WTC11 (cell line): ENCODE results near the gene FAM217B. TPM values are rescaled to one million over a fixed set of nuclear protein-coding genes. Genes with fewer than 3 reads are reported as not detected.
A peak's percentile ranks its signal among the peaks of the same experiment; 100 is the strongest.

Source experiments
- ATAC-seq: fragments of 200-7000 bp; cut with Tn5 transposase; 2 replicates; pipeline ENCODE4 v1.10.0; 2021; ENCODE audit warnings: mild to moderate bottlenecking, moderate library complexity
- CTCF ChIA-PET: fragments of 300-600 bp; sonication (Branson Sonifier 250); formaldehyde crosslinking; loops from one replicate; lab custom pipeline; 2021; ENCODE audit warnings: antibody characterized with exemption; lab: Charles Lee
- POLR2A ChIA-PET: fragments of 350-600 bp; sonication (Branson Sonifier 250); formaldehyde crosslinking; loops from one replicate; lab custom pipeline; 2021; ENCODE audit warnings: antibody characterized with exemption; lab: Charles Lee
- DNase-seq: peaks from one replicate; pipeline ENCODE4 v3.0.0; 2021; ENCODE audit warnings: low spot score
- H3K27ac Mint-ChIP-seq: 2 replicates; pipeline ENCODE4 v1.8.0; 2021; ENCODE audit warnings: mixed read lengths
- H3K27me3 Mint-ChIP-seq: 2 replicates; pipeline ENCODE4 v1.8.0; 2021; ENCODE audit warnings: low read depth, mild to moderate bottlenecking, moderate library complexity, mixed read lengths
- H3K36me3 Mint-ChIP-seq: 2 replicates; pipeline ENCODE4 v1.8.0; 2021; ENCODE audit warnings: mixed read lengths
- H3K4me1 Mint-ChIP-seq: 2 replicates; pipeline ENCODE4 v1.8.0; 2022; ENCODE audit warnings: mixed read lengths
- H3K4me3 Mint-ChIP-seq: 2 replicates; pipeline ENCODE4 v1.8.0; 2021; ENCODE audit warnings: mild to moderate bottlenecking, moderate library complexity, mixed read lengths
- H3K9me3 Mint-ChIP-seq: 2 replicates; pipeline ENCODE4 v1.8.0; 2021; ENCODE audit warnings: mixed read lengths
- AFF4 ChIP-seq: sonication (generic); formaldehyde crosslinking; IDR thresholded peaks from 2 replicates; pipeline ENCODE4 v1.8.1; 2023; ENCODE audit warnings: mild to moderate bottlenecking, missing genetic modification reagents, borderline replicate concordance
- AR ChIP-seq: fragments of 250-450 bp; sonication (Bioruptor Pico); IDR thresholded peaks from 2 replicates; pipeline ENCODE4 v1.9.0; 2021; ENCODE audit warnings: mild to moderate bottlenecking
- ATF6 ChIP-seq: sonication (generic); formaldehyde crosslinking; IDR thresholded peaks from 2 replicates; pipeline ENCODE4 v1.8.1; 2023; ENCODE audit warnings: mild to moderate bottlenecking, missing genetic modification reagents
- ERG ChIP-seq: fragments of 250-450 bp; sonication (Bioruptor Pico); IDR thresholded peaks from 2 replicates; pipeline ENCODE4 v1.8.0; 2021; ENCODE audit warnings: mild to moderate bottlenecking
- FOXJ3 ChIP-seq: sonication (generic); formaldehyde crosslinking; IDR thresholded peaks from 2 replicates; pipeline ENCODE4 v1.9.0; 2021; ENCODE audit warnings: missing genetic modification reagents, mild to moderate bottlenecking, borderline replicate concordance
- FOXK1 ChIP-seq: sonication (generic); formaldehyde crosslinking; IDR thresholded peaks from 2 replicates; pipeline ENCODE4 v1.8.0; 2022; ENCODE audit warnings: mild to moderate bottlenecking, moderate library complexity, missing genetic modification reagents
- IRF2 ChIP-seq: sonication (generic); formaldehyde crosslinking; IDR thresholded peaks from 2 replicates; pipeline ENCODE4 v1.8.0; 2022; ENCODE audit warnings: low read depth, missing genetic modification reagents, borderline replicate concordance
- MLX ChIP-seq: sonication (generic); formaldehyde crosslinking; IDR thresholded peaks from 2 replicates; pipeline ENCODE4 v1.8.1; 2023; ENCODE audit warnings: mild to moderate bottlenecking, missing genetic modification reagents, moderate library complexity
- MYBL2 ChIP-seq: sonication (generic); formaldehyde crosslinking; IDR thresholded peaks from 2 replicates; pipeline ENCODE4 v1.8.1; 2023; ENCODE audit warnings: mild to moderate bottlenecking, moderate library complexity, missing genetic modification reagents
- NR1H2 ChIP-seq: sonication (generic); formaldehyde crosslinking; IDR thresholded peaks from 2 replicates; pipeline ENCODE4 v1.9.0; 2021; ENCODE audit warnings: mild to moderate bottlenecking, moderate library complexity, missing genetic modification reagents
- NR2C2 ChIP-seq: sonication (generic); formaldehyde crosslinking; IDR thresholded peaks from 2 replicates; pipeline ENCODE4 v1.8.0; 2022; ENCODE audit warnings: mild to moderate bottlenecking, missing genetic modification reagents
- OVOL2 ChIP-seq: fragments of 250-450 bp; sonication (Bioruptor Pico); IDR thresholded peaks from 2 replicates; pipeline ENCODE4 v1.9.0; 2021; ENCODE audit warnings: mild to moderate bottlenecking, borderline replicate concordance
- RELA ChIP-seq: sonication (generic); formaldehyde crosslinking; IDR thresholded peaks from 2 replicates; pipeline ENCODE4 v1.8.1; 2022; ENCODE audit warnings: missing genetic modification reagents, mild to moderate bottlenecking, borderline replicate concordance
- SMAD3 ChIP-seq: sonication (generic); formaldehyde crosslinking; IDR thresholded peaks from 2 replicates; pipeline ENCODE4 v1.8.0; 2022; ENCODE audit warnings: missing genetic modification reagents, mild to moderate bottlenecking, borderline replicate concordance
- STAT6 ChIP-seq: sonication (generic); formaldehyde crosslinking; conservative IDR thresholded peaks from 2 replicates; pipeline ENCODE4 v1.8.1; 2023; ENCODE audit warnings: mild to moderate bottlenecking, low read depth, missing genetic modification reagents, moderate library complexity
- TEAD4 ChIP-seq: sonication (generic); formaldehyde crosslinking; IDR thresholded peaks from 2 replicates; pipeline ENCODE4 v1.8.0; 2022; ENCODE audit warnings: mild to moderate bottlenecking, missing genetic modification reagents
- ZBTB21 ChIP-seq: sonication (generic); formaldehyde crosslinking; IDR thresholded peaks from 2 replicates; pipeline ENCODE4 v1.8.1; 2023; ENCODE audit warnings: mild to moderate bottlenecking, missing genetic modification reagents, borderline replicate concordance
- ZMAT4 ChIP-seq: fragments of 250-450 bp; sonication (Bioruptor Pico); IDR thresholded peaks from 2 replicates; pipeline ENCODE4 v1.9.0; 2021; ENCODE audit warnings: mild to moderate bottlenecking
- ZNF512 ChIP-seq: sonication (generic); formaldehyde crosslinking; IDR thresholded peaks from 2 replicates; pipeline ENCODE4 v1.8.1; 2022; ENCODE audit warnings: missing genetic modification reagents, borderline replicate concordance
- ZNF671 ChIP-seq: fragments of 250-450 bp; sonication (Bioruptor Pico); IDR thresholded peaks from 2 replicates; pipeline ENCODE4 v1.8.0; 2021; ENCODE audit warnings: mild to moderate bottlenecking
- total RNA-seq: library from RNA; stranded (reverse); gene quantifications from 3 replicates; pipeline ENCODE4 v1.2.3, GENCODE V29; 2021

FAM217B gene
- total RNA-seq, 1 experiment from 2014 or later: 14.8 TPM

- ATAC-seq (no peak), DNase-seq (no peak)
- Mint-ChIP-seq H3K4me1 (peaks cover 7% of the 10 kb centered on the region), H3K9me3 (peaks cover 7% of the 10 kb centered on the region), H3K4me3 (peak overlapping the region; percentile 54), H3K27ac (no peak overlapping the region), H3K27me3 (peaks cover 50% of the 10 kb centered on the region), H3K36me3 (peaks cover 8% of the 10 kb centered on the region)
- TF ChIP-seq ZNF671 (CRISPR knock-in tag): no peak
- no peak for TF ChIP-seq SMAD3 (CRISPR knock-in tag)
- TF ChIP-seq IRF2 (CRISPR knock-in tag): no peak
- no peak for TF ChIP-seq ATF6
- no peak for TF ChIP-seq RELA (CRISPR knock-in tag)
- TF ChIP-seq MLX: no peak
- TF ChIP-seq ZBTB21 (CRISPR knock-in tag): no peak
- TF ChIP-seq FOXK1 (CRISPR knock-in tag): no peak
- no peak for TF ChIP-seq MYBL2
- TF ChIP-seq NR1H2: no peak
- TF ChIP-seq TEAD4 (CRISPR knock-in tag): no peak
- TF ChIP-seq OVOL2 (CRISPR knock-in tag): no peak
- no peak for TF ChIP-seq AFF4 (CRISPR knock-in tag)
- TF ChIP-seq ZMAT4 (CRISPR knock-in tag): no peak
- TF ChIP-seq AR (CRISPR knock-in tag): no peak
- TF ChIP-seq ZNF512 (CRISPR knock-in tag): no peak
- TF ChIP-seq ERG (CRISPR knock-in tag): no peak
- no peak for TF ChIP-seq NR2C2 (CRISPR knock-in tag)
- TF ChIP-seq FOXJ3 (CRISPR knock-in tag): no peak
- no peak for TF ChIP-seq STAT6 (CRISPR knock-in tag)
- ChIA-PET CTCF (interaction anchor here (1.7 kb wide), 1 partner anchor 120 kb away, joined by 5 read pairs; no protein-coding TSS in a partner anchor), POLR2A (no interaction called here)
Measured at GRCh38 chr20:59938221-59938620, 2.0 kb upstream of the FAM217B start.
